ENCODE data around the gene MAGIX.

The MAGIX gene

GRCh38 chrX:49208399-49208798, 45.8 kb downstream of the MAGIX start:
- no peak for DNase-seq

- no peak for DNase-seq
Measured at GRCh38 chrX:49209434-49210251, 47.1 kb downstream of the MAGIX start.

GRCh38 chrX:49210406-49210805, 47.8 kb downstream of the MAGIX start:
- DNase-seq, result no peak

GRCh38 chrX:49211074-49211473, 48.5 kb downstream of the MAGIX start:
- no peak for DNase-seq

GRCh38 chrX:49212209-49212608, 49.7 kb downstream of the MAGIX start:
- no peak for DNase-seq

- no peak for DNase-seq
Measured at GRCh38 chrX:49212861-49213260, 50.3 kb downstream of the MAGIX start.

GRCh38 chrX:49214416-49214815, 51.9 kb downstream of the MAGIX start:
- DNase-seq, result no peak

GRCh38 chrX:49214996-49215526, 52.5 kb downstream of the MAGIX start:
- no peak for DNase-seq
